Transverse colon (tissue), 4 donors: ENCODE results near the gene TTC21A. TPM values are rescaled to one million over a fixed set of nuclear protein-coding genes. Genes with fewer than 3 reads are reported as not detected.

ENCODE experiments used
- DNase-seq: peaks from one replicate; pipeline ENCODE4 v3.0.0-alpha.2; 2019
- H3K27ac ChIP-seq, 4 donors: fragments of 200-600 bp; sonication (generic); 2 replicates each; pipeline ENCODE4 v1.5.1; 2016 to 2018; ENCODE audit warnings: inconsistent platforms in 4 of 4
- H3K27me3 ChIP-seq: fragments of 200-600 bp; sonication (generic); 2 replicates; pipeline ENCODE4 v1.5.1; 2017; ENCODE audit warnings: inconsistent platforms
- H3K36me3 ChIP-seq, 4 donors: fragments of 200-600 bp; sonication (generic); 2 replicates each; pipeline ENCODE4 v1.5.1; 2017 to 2019; ENCODE audit warnings: inconsistent platforms in 4 of 4
- H3K4me1 ChIP-seq, 4 donors: fragments of 200-600 bp; sonication (generic); 2 replicates each; pipeline ENCODE4 v1.5.1; 2017 to 2020; ENCODE audit warnings: inconsistent platforms in 4 of 4
- H3K4me3 ChIP-seq, 4 donors: fragments of 200-600 bp; sonication (generic); 1 replicate in 1 of 4; 2 replicates in 3 of 4; pipeline versions ENCODE4 v1.5.1 to v1.6.1; 2017 to 2019; ENCODE audit warnings: inconsistent platforms in 4 of 4
- H3K9me3 ChIP-seq, 2 donors: fragments of 200-600 bp; sonication (generic); 2 replicates each; pipeline ENCODE4 v1.5.1; 2017 to 2019; ENCODE audit warnings: inconsistent platforms in 2 of 2
- CTCF ChIP-seq, 5 experiments: fragments of 200-600 bp in 3 of 5; fragments of 450-650 bp in 2 of 5; sonication (generic) in 3 of 5; IDR thresholded peaks; 1 replicate in 2 of 5; 2 replicates in 3 of 5; pipeline ENCODE4 v1.5.1; 2016 to 2017; ENCODE audit warnings: antibody characterized with exemption in 5 of 5, inconsistent platforms in 3 of 5, mild to moderate bottlenecking in 2 of 5, moderate library complexity in 1 of 5
- EP300 ChIP-seq: sonication (generic); formaldehyde crosslinking; IDR thresholded peaks from one replicate; pipeline ENCODE4 v1.6.1; 2017; ENCODE audit warnings: antibody characterized with exemption, low read depth
- POLR2A ChIP-seq: fragments of 450-650 bp; IDR thresholded peaks from one replicate; pipeline ENCODE4 v1.6.1; 2016; ENCODE audit warnings: antibody characterized with exemption, mild to moderate bottlenecking, moderate library complexity
- POLR2AphosphoS5 ChIP-seq, 3 donors: sonication (generic); formaldehyde crosslinking; IDR thresholded peaks; one replicate each; pipeline ENCODE4 v1.6.1; 2016; ENCODE audit warnings: antibody characterized with exemption in 3 of 3
- WGBS, 2 donors: methylation state at CpG; one replicate each; pipeline ENCODE4 v1.1.5; 2018; ENCODE audit warnings: low coverage in 1 of 2; 5-methylcytosine and 5-hydroxymethylcytosine counted together
- in situ Hi-C, 4 donors: fragments of 200-750 bp; cut with MboI; loops; one replicate each; pipeline versions ENCODE4 v1.15.0 to v1.15.1; 2017; ENCODE audit warnings: low sequenced_read_pairs in 3 of 4, low pct_ligation_motif_present in 1 of 4, low pct_unique_long_range_greater_than_20kb in 1 of 4
- intact Hi-C: fragments of 100-400 bp; cut with DNase I; formaldehyde crosslinking; loops from one replicate; pipeline ENCODE4 v1.15.1; 2023; ENCODE audit warnings: low total_unique reads
- total RNA-seq, 4 donors: library from RNA; depleted of rRNA; stranded (reverse); fragments of >200 nt; gene quantifications; one replicate each; pipeline ENCODE4 v1.1.0, GENCODE V29; 2016

Gene TTC21A
- total RNA-seq, 4 donors from 2014 or later = 6.8 to 101 (median 30.3) TPM

GRCh38 chr3:39125841-39126500, 18.5 kb downstream of the TTC21A start:
- Histone ChIP-seq H3K27ac (peak overlapping the region in 2 of 4 donors; percentile 17 to 20), H3K4me3 (no peak overlapping the region), H3K4me1 (peaks cover 2 to 10% (median 8%) of the 10 kb centered on the region in 4 donors), H3K27me3 (no peaks in the 10 kb centered on the region), H3K36me3 (no peaks in the 10 kb centered on the region), H3K9me3 (no peaks in the 10 kb centered on the region)
- no peak for TF ChIP-seq POLR2A
- TF ChIP-seq POLR2AphosphoS5 (IDR thresholded peaks at IDR 0.05) = no peak
- TF ChIP-seq CTCF (IDR thresholded peaks at IDR 0.05) = no peak
- TF ChIP-seq EP300 = no peak
- 63% methylated on average over 12 of the region's 12 CpGs; no CpG with 5 or more reads in 1 of the 2 donors for WGBS, 2 donors
- no peak for DNase-seq
- in situ Hi-C loops = loop anchor here in 3 of 4 donors (10.0 kb wide), 1 partner anchor 159 kb away; the partner anchor contains the start of gene CX3CR1 (in 3 of the 3)
- intact Hi-C loops = loop anchor here (2.0 kb wide), 1 partner anchor 163 kb away; no protein-coding TSS in a partner anchor

- Histone ChIP-seq H3K4me1 (peaks cover 2 to 10% (median 8%) of the 10 kb centered on the region in 4 donors), H3K9me3 (no peaks in the 10 kb centered on the region), H3K36me3 (no peaks in the 10 kb centered on the region), H3K4me3 (no peak overlapping the region), H3K27me3 (no peaks in the 10 kb centered on the region), H3K27ac (no peak overlapping the region)
- intact Hi-C loops (loop anchor here (2.0 kb wide), 1 partner anchor 162 kb away; no protein-coding TSS in a partner anchor), in situ Hi-C loops (loop anchor here in 3 of 4 donors (10.0 kb wide), 1 partner anchor 158 kb away; the partner anchor contains the start of gene CX3CR1 (in 3 of the 3))
- DNase-seq = peak; percentile 56
- WGBS, 2 donors = 35 to 50% methylated on average over 5 to 6 of the region's 6 CpGs
- no peak for TF ChIP-seq EP300
- TF ChIP-seq POLR2A = no peak
- TF ChIP-seq POLR2AphosphoS5 (IDR thresholded peaks at IDR 0.05) = no peak
- TF ChIP-seq CTCF (IDR thresholded peaks at IDR 0.05) = peak; percentile 47 to 78 (median 51)
Observed at GRCh38 chr3:39126532-39127071, 19.1 kb downstream of the TTC21A start.

GRCh38 chr3:39127269-39127907, 19.9 kb downstream of the TTC21A start:
- no peak overlapping the region for H3K4me3 ChIP-seq
- no peak overlapping the region for H3K27ac ChIP-seq
- in situ Hi-C loops (loop anchor here in 3 of 4 donors (10.0 kb wide), 1 partner anchor 157 kb away; the partner anchor contains the start of gene CX3CR1 (in 3 of the 3)), intact Hi-C loops (loop anchor here (2.0 kb wide), 1 partner anchor 161 kb away; no protein-coding TSS in a partner anchor)
- no peaks in the 10 kb centered on the region for H3K36me3 ChIP-seq
- no peaks in the 10 kb centered on the region for H3K27me3 ChIP-seq
- no peaks in the 10 kb centered on the region for H3K9me3 ChIP-seq
- no peak for DNase-seq
- H3K4me1 ChIP-seq = peaks cover 2 to 10% (median 8%) of the 10 kb centered on the region in 4 donors
- TF ChIP-seq POLR2A = no peak
- no peak for TF ChIP-seq POLR2AphosphoS5 (IDR thresholded peaks at IDR 0.05)
- TF ChIP-seq CTCF (IDR thresholded peaks at IDR 0.05) = no peak
- no peak for TF ChIP-seq EP300
- WGBS, 2 donors = 93% methylated on average over 5 of the region's 7 CpGs; no CpG with 5 or more reads in 1 of the 2 donors

- Histone ChIP-seq H3K27ac (no peak overlapping the region), H3K27me3 (no peaks in the 10 kb centered on the region), H3K4me1 (peaks cover 2 to 10% (median 8%) of the 10 kb centered on the region in 4 donors), H3K36me3 (no peaks in the 10 kb centered on the region), H3K9me3 (no peaks in the 10 kb centered on the region), H3K4me3 (no peak overlapping the region)
- no peak for DNase-seq
- 35 to 43% methylated on average over 1 of the region's 1 CpG for WGBS, 2 donors
- in situ Hi-C loops = loop anchor here in 3 of 4 donors (10.0 kb wide), 1 partner anchor 157 kb away; the partner anchor contains the start of gene CX3CR1 (in 3 of the 3)
- TF ChIP-seq POLR2A (no peak), POLR2AphosphoS5 (IDR thresholded peaks at IDR 0.05) (no peak), CTCF (IDR thresholded peaks at IDR 0.05) (no peak), EP300 (no peak)
- intact Hi-C loops = loop anchor here (2.0 kb wide), 1 partner anchor 161 kb away; no protein-coding TSS in a partner anchor
Observed at GRCh38 chr3:39127908-39128304, 20.4 kb downstream of the TTC21A start.
